Heart left ventricle (tissue), 16 donors: ENCODE data around the gene LTBP2. TPM values are rescaled to one million over a fixed set of nuclear protein-coding genes. Genes with fewer than 3 reads are reported as not detected.

Experiments
- ATAC-seq, 4 donors: fragments of 200-7000 bp; cut with Tn5 transposase; one replicate each; pipeline ENCODE4 v1.9.1; 2020 to 2022; ENCODE audit warnings: moderate library complexity in 4 of 4, mild to moderate bottlenecking in 3 of 4, moderate number of reproducible peaks in 1 of 4
- DNase-seq, 5 donors: peaks; one replicate each; pipeline ENCODE4 v3.0.0-alpha.2; 2020
- H3K27ac ChIP-seq, 12 donors: fragments of 200-600 bp; sonication (generic) in 4 of 12; one replicate each; pipeline versions ENCODE4 v1.5.0 to v1.8.0; 2016 to 2022; ENCODE audit warnings: mild to moderate bottlenecking in 2 of 12
- H3K27me3 ChIP-seq, 9 donors: fragments of 200-600 bp; sonication (generic) in 2 of 9; one replicate each; pipeline versions ENCODE4 v1.5.1 to v1.8.0; 2016 to 2022; ENCODE audit warnings: mild to moderate bottlenecking in 3 of 9
- H3K36me3 ChIP-seq, 9 donors: fragments of 200-600 bp; sonication (generic) in 2 of 9; one replicate each; pipeline versions ENCODE4 v1.5.0 to v1.8.0; 2018 to 2022; ENCODE audit warnings: mild to moderate bottlenecking in 2 of 9
- H3K4me1 ChIP-seq, 12 donors: fragments of 200-600 bp; sonication (generic) in 4 of 12; one replicate each; pipeline versions ENCODE4 v1.5.0 to v1.8.0; 2016 to 2022; ENCODE audit warnings: mild to moderate bottlenecking in 3 of 12
- H3K4me3 ChIP-seq, 12 donors: fragments of 200-600 bp; sonication (generic) in 4 of 12; one replicate each; pipeline versions ENCODE4 v1.5.0 to v1.8.0; 2017 to 2022; ENCODE audit warnings: mild to moderate bottlenecking in 9 of 12, moderate library complexity in 4 of 12
- H3K9me3 ChIP-seq, 12 donors: fragments of 200-600 bp; sonication (generic) in 4 of 12; one replicate each; pipeline versions ENCODE4 v1.5.0 to v1.8.0; 2016 to 2022; ENCODE audit warnings: mild to moderate bottlenecking in 1 of 12
- CTCF ChIP-seq, 12 donors: fragments of 200-600 bp; sonication (generic) in 4 of 12; IDR thresholded peaks; one replicate each; pipeline versions ENCODE4 v1.5.0 to v1.8.0; 2018 to 2022; ENCODE audit warnings: antibody characterized with exemption in 12 of 12, mild to moderate bottlenecking in 5 of 12
- POLR2A ChIP-seq, 2 donors: fragments of 450-650 bp; IDR thresholded peaks; one replicate each; pipeline ENCODE4 v1.6.1; 2017; ENCODE audit warnings: antibody characterized with exemption in 2 of 2, mild to moderate bottlenecking in 2 of 2, moderate library complexity in 2 of 2
- WGBS, 4 donors: extraction: QIAGEN DNeasy Blood & Tissue Kit in 2 of 4; methylation state at CpG; one replicate each; pipeline versions ENCODE4 v1.1.5 to v1.1.7; 2013 to 2018; 5-methylcytosine and 5-hydroxymethylcytosine counted together
- intact Hi-C, 10 donors: fragments of 100-400 bp; cut with DNase I; formaldehyde crosslinking; loops; one replicate each; pipeline versions ENCODE4 v1.11.1 to v1.14.2; 2022
- polyA plus RNA-seq, 2 donors: library from polyadenylated mRNA; stranded (reverse); fragments of 200-250 nt; gene quantifications; one replicate each; pipeline ENCODE4 v1.2.3, GENCODE V29; 2013
- total RNA-seq, 9 donors: library from RNA; depleted of rRNA in 2 of 9; stranded (reverse); fragments of >200 nt in 2 of 9; fragmentation: NEBNext Ultra II Directional in 3 of 9; extraction: Animal tissue kit (Norgen Biotek cat#: 25700) in 3 of 9; gene quantifications; one replicate each; pipeline versions ENCODE4 v1.1.0 to v1.2.4, GENCODE V29; 2016 to 2023
- donor health status: ischemic (EF 13 %, LVEDD 7.1; RV severe dilation, severe dysfunction).
- donor health status: healthy with polysubstance abuse.
- donor health status: DM: no; HTN: yes; CAD: no.
- donor health status: DM: no; HTN: no; CAD: no.
- donor health status: ischemic (EF 25% LVEDD 6.9; RV normal size, moderate dysfunction).
- donor health status: ischemic (EF 25% LVEDD 5.7; RV mildly dilated, moderate dysfunction).
- donor health status: healthy.
- donor health status: DM: yes; HTN: yes; CAD: no.
- donor health status: ischemic (EF 35%, LVEDD 5.7; RV mildly dilated, moderate dysfunction).
- donor health status: nonischemic (EF 11% LVEDD 7.7; RV severe dilation, severe dysfunction).
- donor health status: DM: yes; HTN: yes; CAD: no.
- donor health status: PGD.
- donor health status: ischemic (EF 29% LVEDD 5.4; RV normal size, mild dysfunction).
- donor health status: nonischemic (EF 23%, LVEDD 6.1; RV moderate dilation, normal function).

Gene LTBP2
- total and polyA plus RNA-seq, 11 donors = 4.0 to 69.1 (median 29.5) TPM

GRCh38 chr14:74568380-74568649 is 43.7 kb downstream of the LTBP2 start:
- DNase-seq (no peak), ATAC-seq (no peak)
- intact Hi-C loops = no loop called here
- H3K4me3 ChIP-seq = no peak overlapping the region
- WGBS, 4 donors = 47 to 54% (median 49%) methylated on average over 3 of the region's 3 CpGs
- H3K36me3 ChIP-seq = no peaks in the 10 kb centered on the region
- no peaks in the 10 kb centered on the region for H3K27me3 ChIP-seq
- peaks cover 0 to 74% (median 37%) of the 10 kb centered on the region in 12 donors for H3K4me1 ChIP-seq
- no peaks in the 10 kb centered on the region for H3K9me3 ChIP-seq
- peak overlapping the region in 4 of 12 donors; percentile 8 to 69 (median 38) for H3K27ac ChIP-seq
- TF ChIP-seq CTCF (IDR thresholded peaks at IDR 0.05) = no peak

- TF ChIP-seq POLR2A (IDR thresholded peaks at IDR 0.05) (no peak), CTCF (IDR thresholded peaks at IDR 0.05) (no peak)
- 90 to 92% (median 90%) methylated on average over 20 to 21 of the region's 21 CpGs for WGBS, 4 donors
- Histone ChIP-seq H3K27me3 (no peaks in the 10 kb centered on the region), H3K4me1 (peaks cover 0 to 74% (median 37%) of the 10 kb centered on the region in 12 donors), H3K27ac (peak overlapping the region in 8 of 12 donors; percentile 33 to 69 (median 57)), H3K9me3 (no peaks in the 10 kb centered on the region), H3K4me3 (no peak overlapping the region), H3K36me3 (no peaks in the 10 kb centered on the region)
- intact Hi-C loops = no loop called here
- DNase-seq (peak in 3 of 5 donors; percentile 18 to 42 (median 21)), ATAC-seq (no peak)
Observed at GRCh38 chr14:74567646-74568379, 44.2 kb downstream of the LTBP2 start.

GRCh38 chr14:74567219-74567618 is 44.8 kb downstream of the LTBP2 start:
- DNase-seq (peak in 3 of 5 donors; percentile 16 to 41 (median 31)), ATAC-seq (no peak)
- peaks cover 0 to 70% (median 37%) of the 10 kb centered on the region in 12 donors for H3K4me1 ChIP-seq
- H3K27me3 ChIP-seq = no peaks in the 10 kb centered on the region
- intact Hi-C loops = no loop called here
- H3K4me3 ChIP-seq = no peak overlapping the region
- no peak for TF ChIP-seq CTCF (IDR thresholded peaks at IDR 0.05)
- no peak for TF ChIP-seq POLR2A (IDR thresholded peaks at IDR 0.05)
- peak overlapping the region in 8 of 12 donors; percentile 33 to 69 (median 57) for H3K27ac ChIP-seq
- H3K36me3 ChIP-seq = no peaks in the 10 kb centered on the region
- H3K9me3 ChIP-seq = no peaks in the 10 kb centered on the region
- WGBS, 4 donors = 85 to 92% (median 87%) methylated on average over 6 to 9 of the region's 9 CpGs

- Histone ChIP-seq H3K9me3 (no peaks in the 10 kb centered on the region), H3K4me3 (no peak overlapping the region), H3K27me3 (no peaks in the 10 kb centered on the region), H3K36me3 (no peaks in the 10 kb centered on the region), H3K27ac (peak overlapping the region in 8 of 12 donors; percentile 33 to 69 (median 57)), H3K4me1 (peaks cover 0 to 69% (median 35%) of the 10 kb centered on the region in 12 donors)
- intact Hi-C loops = no loop called here
- TF ChIP-seq POLR2A (IDR thresholded peaks at IDR 0.05) (no peak), CTCF (IDR thresholded peaks at IDR 0.05) (no peak)
- peak; percentile 16 to 57 (median 44) for ATAC-seq
- DNase-seq = peak in 3 of 5 donors; percentile 23 to 61 (median 34)
- whole genome bisulfite sequencing, 4 donors = 60 to 68% (median 62%) methylated on average over 13 to 15 of the region's 15 CpGs
Observed at GRCh38 chr14:74566174-74567141, 45.6 kb downstream of the LTBP2 start.
